ENCODE results near the gene MAG.

MAG gene

GRCh38 chr19:35340431-35340830, 48.5 kb downstream of the MAG start:
- H3K27ac ChIP-seq (ENCODE audit: low read depth, low read length), result no peak overlapping the region
- H3K4me3 ChIP-seq (ENCODE audit: low read depth, low read length), result no peak overlapping the region
- H3K36me3 ChIP-seq (ENCODE audit: insufficient read depth, low read length), result no peaks in the 10 kb centered on the region
- H2AFZ ChIP-seq (ENCODE audit: low read length, unreplicated experiment), result no peak overlapping the region
- H3K4me1 ChIP-seq (ENCODE audit: control insufficient read depth, insufficient read depth, low read length, unreplicated experiment), result no peaks in the 10 kb centered on the region
- no peaks in the 10 kb centered on the region for H3K79me2 ChIP-seq (ENCODE audit: control insufficient read depth, insufficient read depth, low read length, unreplicated experiment)
- H3K27me3 ChIP-seq (ENCODE audit: insufficient read depth, low read length), result no peaks in the 10 kb centered on the region

- no peaks in the 10 kb centered on the region for H3K27me3 ChIP-seq (ENCODE audit: insufficient read depth, low read length)
- no peak overlapping the region for H3K4me3 ChIP-seq (ENCODE audit: low read depth, low read length)
- no peak overlapping the region for H3K27ac ChIP-seq (ENCODE audit: low read depth, low read length)
- no peak overlapping the region for H2AFZ ChIP-seq (ENCODE audit: low read length, unreplicated experiment)
- no peaks in the 10 kb centered on the region for H3K4me1 ChIP-seq (ENCODE audit: control insufficient read depth, insufficient read depth, low read length, unreplicated experiment)
- H3K79me2 ChIP-seq (ENCODE audit: control insufficient read depth, insufficient read depth, low read length, unreplicated experiment), result no peaks in the 10 kb centered on the region
- H3K36me3 ChIP-seq (ENCODE audit: insufficient read depth, low read length), result no peaks in the 10 kb centered on the region
These were observed 49.0 kb downstream of the MAG start for GRCh38 chr19:35341006-35341405.

- Histone ChIP-seq H3K27ac (ENCODE audit: low read depth, low read length) (no peak overlapping the region), H2AFZ (ENCODE audit: low read length, unreplicated experiment) (no peak overlapping the region), H3K36me3 (ENCODE audit: insufficient read depth, low read length) (no peaks in the 10 kb centered on the region), H3K4me1 (ENCODE audit: control insufficient read depth, insufficient read depth, low read length, unreplicated experiment) (no peaks in the 10 kb centered on the region), H3K4me3 (ENCODE audit: low read depth, low read length) (no peak overlapping the region), H3K79me2 (ENCODE audit: control insufficient read depth, insufficient read depth, low read length, unreplicated experiment) (no peaks in the 10 kb centered on the region), H3K27me3 (ENCODE audit: insufficient read depth, low read length) (no peaks in the 10 kb centered on the region)
These were observed 49.7 kb downstream of the MAG start for GRCh38 chr19:35341565-35342225.

GRCh38 chr19:35342430-35342829, 50.5 kb downstream of the MAG start:
- Histone ChIP-seq H3K79me2 (ENCODE audit: control insufficient read depth, insufficient read depth, low read length, unreplicated experiment) (no peaks in the 10 kb centered on the region), H2AFZ (ENCODE audit: low read length, unreplicated experiment) (no peak overlapping the region), H3K27ac (ENCODE audit: low read depth, low read length) (no peak overlapping the region), H3K36me3 (ENCODE audit: insufficient read depth, low read length) (no peaks in the 10 kb centered on the region), H3K4me3 (ENCODE audit: low read depth, low read length) (no peak overlapping the region), H3K27me3 (ENCODE audit: insufficient read depth, low read length) (no peaks in the 10 kb centered on the region), H3K4me1 (ENCODE audit: control insufficient read depth, insufficient read depth, low read length, unreplicated experiment) (no peaks in the 10 kb centered on the region)

GRCh38 chr19:35344511-35345031, 52.6 kb downstream of the MAG start:
- Histone ChIP-seq H2AFZ (ENCODE audit: low read length, unreplicated experiment) (no peak overlapping the region), H3K4me3 (ENCODE audit: low read depth, low read length) (no peak overlapping the region), H3K27ac (ENCODE audit: low read depth, low read length) (no peak overlapping the region), H3K79me2 (ENCODE audit: control insufficient read depth, insufficient read depth, low read length, unreplicated experiment) (no peaks in the 10 kb centered on the region), H3K36me3 (ENCODE audit: insufficient read depth, low read length) (no peaks in the 10 kb centered on the region), H3K27me3 (ENCODE audit: insufficient read depth, low read length) (no peaks in the 10 kb centered on the region), H3K4me1 (ENCODE audit: control insufficient read depth, insufficient read depth, low read length, unreplicated experiment) (no peaks in the 10 kb centered on the region)

- H3K36me3 ChIP-seq (ENCODE audit: insufficient read depth, low read length), result no peaks in the 10 kb centered on the region
- no peaks in the 10 kb centered on the region for H3K27me3 ChIP-seq (ENCODE audit: insufficient read depth, low read length)
- no peak overlapping the region for H3K4me3 ChIP-seq (ENCODE audit: low read depth, low read length)
- no peak overlapping the region for H2AFZ ChIP-seq (ENCODE audit: low read length, unreplicated experiment)
- no peaks in the 10 kb centered on the region for H3K79me2 ChIP-seq (ENCODE audit: control insufficient read depth, insufficient read depth, low read length, unreplicated experiment)
- H3K4me1 ChIP-seq (ENCODE audit: control insufficient read depth, insufficient read depth, low read length, unreplicated experiment), result no peaks in the 10 kb centered on the region
- H3K27ac ChIP-seq (ENCODE audit: low read depth, low read length), result no peak overlapping the region
These were observed 53.7 kb downstream of the MAG start for GRCh38 chr19:35345671-35346111.

- Histone ChIP-seq H3K4me1 (ENCODE audit: control insufficient read depth, insufficient read depth, low read length, unreplicated experiment) (no peaks in the 10 kb centered on the region), H3K27ac (ENCODE audit: low read depth, low read length) (no peak overlapping the region), H3K27me3 (ENCODE audit: insufficient read depth, low read length) (no peaks in the 10 kb centered on the region), H3K4me3 (ENCODE audit: low read depth, low read length) (no peak overlapping the region), H2AFZ (ENCODE audit: low read length, unreplicated experiment) (no peak overlapping the region), H3K79me2 (ENCODE audit: control insufficient read depth, insufficient read depth, low read length, unreplicated experiment) (no peaks in the 10 kb centered on the region), H3K36me3 (ENCODE audit: insufficient read depth, low read length) (no peaks in the 10 kb centered on the region)
These were observed 54.5 kb downstream of the MAG start for GRCh38 chr19:35346193-35347052.

- Histone ChIP-seq H3K4me3 (ENCODE audit: low read depth, low read length) (no peak within 1 kb of the TSS), H3K27ac (ENCODE audit: low read depth, low read length) (no peak within 1 kb of the TSS), H3K27me3 (ENCODE audit: insufficient read depth, low read length) (no peaks in the 10 kb centered on the region), H2AFZ (ENCODE audit: low read length, unreplicated experiment) (no peak within 1 kb of the TSS), H3K79me2 (ENCODE audit: control insufficient read depth, insufficient read depth, low read length, unreplicated experiment) (no peaks in the 10 kb centered on the region), H3K4me1 (ENCODE audit: control insufficient read depth, insufficient read depth, low read length, unreplicated experiment) (no peaks in the 10 kb centered on the region), H3K36me3 (ENCODE audit: insufficient read depth, low read length) (no peaks in the 10 kb centered on the region)
These were observed 55.4 kb downstream of the MAG start, which contains the start of gene FFAR1 for GRCh38 chr19:35347171-35347929. Gene FFAR1 (plus strand): TSS chr19:35347902. CDS start chr19:35351552, 3,650 bp downstream.

GRCh38 chr19:35347930-35348298, 56.0 kb downstream of the MAG start:
- Histone ChIP-seq H3K27me3 (ENCODE audit: insufficient read depth, low read length) (no peaks in the 10 kb centered on the region), H3K4me1 (ENCODE audit: control insufficient read depth, insufficient read depth, low read length, unreplicated experiment) (no peaks in the 10 kb centered on the region), H3K79me2 (ENCODE audit: control insufficient read depth, insufficient read depth, low read length, unreplicated experiment) (no peaks in the 10 kb centered on the region), H2AFZ (ENCODE audit: low read length, unreplicated experiment) (no peak overlapping the region), H3K27ac (ENCODE audit: low read depth, low read length) (no peak overlapping the region), H3K4me3 (ENCODE audit: low read depth, low read length) (no peak overlapping the region), H3K36me3 (ENCODE audit: insufficient read depth, low read length) (no peaks in the 10 kb centered on the region)

GRCh38 chr19:35348911-35349611, 57.1 kb downstream of the MAG start:
- Histone ChIP-seq H3K27me3 (ENCODE audit: insufficient read depth, low read length) (no peaks in the 10 kb centered on the region), H2AFZ (ENCODE audit: low read length, unreplicated experiment) (no peak overlapping the region), H3K4me1 (ENCODE audit: control insufficient read depth, insufficient read depth, low read length, unreplicated experiment) (no peaks in the 10 kb centered on the region), H3K4me3 (ENCODE audit: low read depth, low read length) (no peak overlapping the region), H3K79me2 (ENCODE audit: control insufficient read depth, insufficient read depth, low read length, unreplicated experiment) (no peaks in the 10 kb centered on the region), H3K36me3 (ENCODE audit: insufficient read depth, low read length) (no peaks in the 10 kb centered on the region), H3K27ac (ENCODE audit: low read depth, low read length) (no peak overlapping the region)
